Measurements from ENCODE around the gene CLEC16A.

CLEC16A gene, protein sequence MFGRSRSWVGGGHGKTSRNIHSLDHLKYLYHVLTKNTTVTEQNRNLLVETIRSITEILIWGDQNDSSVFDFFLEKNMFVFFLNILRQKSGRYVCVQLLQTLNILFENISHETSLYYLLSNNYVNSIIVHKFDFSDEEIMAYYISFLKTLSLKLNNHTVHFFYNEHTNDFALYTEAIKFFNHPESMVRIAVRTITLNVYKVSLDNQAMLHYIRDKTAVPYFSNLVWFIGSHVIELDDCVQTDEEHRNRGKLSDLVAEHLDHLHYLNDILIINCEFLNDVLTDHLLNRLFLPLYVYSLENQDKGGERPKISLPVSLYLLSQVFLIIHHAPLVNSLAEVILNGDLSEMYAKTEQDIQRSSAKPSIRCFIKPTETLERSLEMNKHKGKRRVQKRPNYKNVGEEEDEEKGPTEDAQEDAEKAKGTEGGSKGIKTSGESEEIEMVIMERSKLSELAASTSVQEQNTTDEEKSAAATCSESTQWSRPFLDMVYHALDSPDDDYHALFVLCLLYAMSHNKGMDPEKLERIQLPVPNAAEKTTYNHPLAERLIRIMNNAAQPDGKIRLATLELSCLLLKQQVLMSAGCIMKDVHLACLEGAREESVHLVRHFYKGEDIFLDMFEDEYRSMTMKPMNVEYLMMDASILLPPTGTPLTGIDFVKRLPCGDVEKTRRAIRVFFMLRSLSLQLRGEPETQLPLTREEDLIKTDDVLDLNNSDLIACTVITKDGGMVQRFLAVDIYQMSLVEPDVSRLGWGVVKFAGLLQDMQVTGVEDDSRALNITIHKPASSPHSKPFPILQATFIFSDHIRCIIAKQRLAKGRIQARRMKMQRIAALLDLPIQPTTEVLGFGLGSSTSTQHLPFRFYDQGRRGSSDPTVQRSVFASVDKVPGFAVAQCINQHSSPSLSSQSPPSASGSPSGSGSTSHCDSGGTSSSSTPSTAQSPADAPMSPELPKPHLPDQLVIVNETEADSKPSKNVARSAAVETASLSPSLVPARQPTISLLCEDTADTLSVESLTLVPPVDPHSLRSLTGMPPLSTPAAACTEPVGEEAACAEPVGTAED

DNA sequence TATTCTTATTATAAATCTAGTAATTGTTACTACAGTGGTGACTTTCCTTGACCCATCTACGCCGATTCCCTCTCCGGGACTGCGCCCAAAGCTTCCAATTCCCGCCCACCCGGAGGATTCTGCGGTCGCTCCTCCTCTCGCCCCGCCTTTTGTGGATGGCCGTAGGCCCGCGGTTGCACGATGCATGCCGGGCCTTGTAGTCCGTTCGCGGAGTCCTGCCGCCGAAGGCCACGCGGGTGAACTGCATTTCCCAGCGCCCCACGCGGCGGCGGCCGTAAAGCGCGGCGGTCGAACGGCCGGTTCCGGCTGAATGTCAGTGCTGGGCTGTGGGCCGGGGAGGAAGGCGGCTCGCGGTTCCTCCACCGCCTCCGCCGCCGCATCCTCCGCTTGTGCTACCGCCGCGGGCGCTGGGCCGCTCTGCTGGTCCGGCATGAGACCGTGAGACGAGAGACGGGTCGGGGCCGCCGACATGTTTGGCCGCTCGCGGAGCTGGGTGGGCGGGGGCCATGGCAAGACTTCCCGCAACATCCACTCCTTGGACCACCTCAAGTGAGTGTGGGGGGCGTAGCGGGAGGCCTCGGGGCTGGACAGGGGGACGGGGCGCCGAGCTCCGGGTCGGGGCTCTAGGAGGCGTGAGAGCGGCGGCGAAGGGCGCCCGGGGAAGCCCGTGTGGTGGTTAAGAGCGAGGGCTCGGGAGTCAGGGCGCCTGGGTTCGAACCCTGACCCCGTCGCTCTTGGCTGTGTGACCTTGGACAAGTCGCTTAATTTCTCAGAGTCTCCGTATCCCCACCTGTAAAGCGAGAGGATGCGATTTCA lies at the start of gene CLEC16A:
Gene CLEC16A, plus strand, starts transcription at position 316 of the 816 bp plus-strand sequence. Its CDS starts 154 bp downstream, at position 470.
- DNase-seq: peak; percentile 98

DNA sequence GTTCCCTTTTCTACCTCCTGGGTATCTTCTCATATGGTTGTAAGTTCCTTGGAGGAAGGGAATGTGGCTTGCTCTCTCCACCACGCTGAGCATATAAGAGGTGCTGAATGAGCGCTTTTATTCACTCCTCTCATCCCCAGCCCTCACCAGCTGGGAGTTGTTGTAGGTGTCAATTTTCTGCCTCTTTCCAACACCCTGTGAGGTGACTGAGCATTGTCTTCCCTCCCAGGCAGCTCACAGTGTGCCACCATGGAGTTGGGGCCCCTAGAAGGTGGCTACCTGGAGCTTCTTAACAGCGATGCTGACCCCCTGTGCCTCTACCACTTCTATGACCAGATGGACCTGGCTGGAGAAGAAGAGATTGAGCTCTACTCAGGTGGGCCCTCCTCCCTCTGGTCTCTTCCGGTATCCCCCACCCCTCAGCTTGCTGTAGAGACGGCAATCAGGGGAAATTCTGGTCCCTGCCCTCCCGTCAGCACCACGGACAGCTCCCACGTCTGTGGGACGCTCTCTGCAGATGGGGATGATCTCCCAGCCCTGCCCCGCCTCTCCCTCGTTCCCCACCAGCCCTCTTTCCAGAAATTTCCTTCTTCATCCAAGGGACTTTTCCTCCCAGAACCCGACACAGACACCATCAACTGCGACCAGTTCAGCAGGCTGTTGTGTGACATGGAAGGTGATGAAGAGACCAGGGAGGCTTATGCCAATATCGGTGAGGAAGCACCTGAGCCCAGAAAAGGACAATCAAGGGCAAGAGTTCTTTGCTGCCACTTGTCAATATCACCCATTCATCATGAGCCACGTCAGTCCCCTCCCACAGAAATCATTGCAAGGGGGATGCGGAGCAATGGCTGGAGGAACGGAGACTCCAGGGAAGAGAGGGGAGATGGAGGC lies 49.1 kb upstream of the CLEC16A start:
- DNase-seq: no peak

- DNase-seq: no peak
Measured at GRCh38 chr16:10896165-10896564, 48.2 kb upstream of the CLEC16A start.

DNA sequence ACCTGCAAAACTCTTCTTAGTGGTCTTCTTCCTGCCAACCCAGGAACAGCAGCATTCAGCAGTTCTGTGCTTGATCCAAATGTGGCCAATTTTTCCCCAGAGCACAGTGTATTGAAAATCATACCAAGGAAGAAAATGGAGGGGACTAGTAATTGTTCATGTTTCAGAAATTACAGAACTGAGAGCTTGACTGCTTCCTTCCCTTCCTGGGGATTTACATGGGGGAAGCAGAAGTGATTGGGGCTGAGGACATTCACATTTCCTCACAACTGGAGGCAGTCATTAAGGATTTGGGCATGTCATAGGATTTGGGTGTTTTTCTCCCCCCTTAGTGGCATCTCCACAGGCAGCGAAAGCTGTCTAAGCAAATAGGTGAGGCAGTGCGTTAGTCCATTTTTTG lies 47.6 kb upstream of the CLEC16A start:
- DNase-seq: no peak

- DNase-seq: peak; percentile 20
Measured at GRCh38 chr16:10897134-10897533, 47.2 kb upstream of the CLEC16A start.

GRCh38 chr16:10902999-10903398 lies 41.4 kb upstream of the CLEC16A start:
- DNase-seq: no peak

DNA sequence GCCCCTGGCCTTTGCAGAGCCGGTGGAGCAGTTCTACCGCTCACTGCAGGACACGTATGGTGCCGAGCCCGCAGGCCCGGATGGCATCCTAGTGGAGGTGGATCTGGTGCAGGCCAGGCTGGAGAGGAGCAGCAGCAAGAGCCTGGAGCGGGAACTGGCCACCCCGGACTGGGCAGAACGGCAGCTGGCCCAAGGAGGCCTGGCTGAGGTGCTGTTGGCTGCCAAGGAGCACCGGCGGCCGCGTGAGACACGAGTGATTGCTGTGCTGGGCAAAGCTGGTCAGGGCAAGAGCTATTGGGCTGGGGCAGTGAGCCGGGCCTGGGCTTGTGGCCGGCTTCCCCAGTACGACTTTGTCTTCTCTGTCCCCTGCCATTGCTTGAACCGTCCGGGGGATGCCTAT lies 37.9 kb upstream of the CLEC16A start:
- no peak for DNase-seq

- DNase-seq: peak; percentile 25
Measured at GRCh38 chr16:10906914-10907756, 37.2 kb upstream of the CLEC16A start.

GRCh38 chr16:10907757-10908045 lies 36.7 kb upstream of the CLEC16A start:
- DNase-seq: no peak

GRCh38 chr16:10911267-10911666 lies 33.1 kb upstream of the CLEC16A start:
- no peak for DNase-seq

DNA sequence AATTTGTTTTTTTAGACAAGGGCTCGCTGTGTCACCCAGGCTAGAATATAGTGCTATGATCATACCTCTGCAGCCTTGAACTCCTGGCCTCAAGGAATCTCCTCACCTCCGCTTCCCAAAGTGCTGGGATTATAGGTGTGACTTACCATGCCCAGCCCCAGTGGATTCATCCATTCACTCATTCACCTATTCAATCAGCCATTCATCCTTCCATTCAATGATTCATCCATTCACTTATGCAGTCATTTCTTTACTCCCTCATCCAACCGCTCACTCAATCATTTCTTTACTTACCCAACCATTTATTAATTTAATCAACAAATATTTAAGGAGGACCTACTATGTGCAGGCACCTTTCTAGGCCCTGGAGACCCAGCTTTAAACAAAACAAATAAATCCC lies 27.8 kb upstream of the CLEC16A start:
- no peak for DNase-seq

GRCh38 chr16:10918294-10919002 lies 25.9 kb upstream of the CLEC16A start:
- DNase-seq: peak; percentile 87

DNA sequence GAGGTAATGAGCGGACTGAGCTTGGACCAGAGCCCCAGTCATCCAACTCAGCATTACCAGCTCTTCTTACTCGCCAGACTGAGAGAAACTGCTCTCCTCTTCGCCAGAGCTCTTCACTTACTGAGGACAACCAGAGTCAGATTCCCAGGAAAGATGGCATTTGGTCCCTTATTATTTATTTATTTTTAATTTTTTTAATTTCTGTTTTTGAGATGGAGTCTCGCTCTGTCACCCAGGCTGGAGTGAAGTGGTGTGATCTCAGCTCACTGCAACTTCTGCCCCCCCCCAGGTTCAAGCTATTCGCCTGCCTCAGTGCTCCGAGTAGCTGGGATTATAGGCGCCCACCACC lies 25.4 kb upstream of the CLEC16A start:
- no peak for DNase-seq

GRCh38 chr16:10920726-10921427 lies 23.5 kb upstream of the CLEC16A start:
- DNase-seq: no peak

- no peak for DNase-seq
Measured at GRCh38 chr16:10921536-10922327, 22.6 kb upstream of the CLEC16A start.

GRCh38 chr16:10922328-10923145 lies 21.8 kb upstream of the CLEC16A start:
- no peak for DNase-seq

DNA sequence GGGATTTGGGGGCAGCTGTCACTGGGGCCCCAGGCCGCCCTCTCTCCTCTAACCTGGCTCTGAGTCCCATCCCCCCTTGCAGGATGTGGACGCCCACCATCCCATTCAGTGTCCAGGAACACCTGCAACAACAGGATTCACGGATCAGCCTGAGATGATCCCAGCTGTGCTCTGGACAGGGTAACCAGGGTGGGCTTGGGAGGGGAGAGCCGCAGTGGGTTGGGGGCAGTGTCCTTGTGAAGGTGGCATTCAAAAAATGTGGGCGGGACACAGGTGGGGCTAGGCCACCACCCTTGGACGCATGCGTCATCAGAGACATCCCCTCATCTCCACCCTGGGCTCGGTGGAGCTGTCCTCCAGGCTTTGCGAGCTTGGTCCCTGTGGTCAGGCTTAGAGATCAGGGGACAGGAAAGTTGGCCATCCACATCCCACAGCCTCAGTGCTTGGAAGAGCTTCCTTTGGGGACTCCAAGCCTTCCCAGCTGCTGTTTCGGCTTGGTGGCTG lies 21.2 kb upstream of the CLEC16A start:
- no peak for DNase-seq

Data from midbrain (tissue), 1 donor.